8988T (cell line): ENCODE results near the gene TBX15.

Source experiments
- DNase-seq: peaks from one replicate; pipeline ENCODE4 v3.0.0; 2011

TBX15 gene

GRCh38 chr1:118878661-118879060, 109.5 kb downstream of the TBX15 start:
- no peak for DNase-seq

DNA sequence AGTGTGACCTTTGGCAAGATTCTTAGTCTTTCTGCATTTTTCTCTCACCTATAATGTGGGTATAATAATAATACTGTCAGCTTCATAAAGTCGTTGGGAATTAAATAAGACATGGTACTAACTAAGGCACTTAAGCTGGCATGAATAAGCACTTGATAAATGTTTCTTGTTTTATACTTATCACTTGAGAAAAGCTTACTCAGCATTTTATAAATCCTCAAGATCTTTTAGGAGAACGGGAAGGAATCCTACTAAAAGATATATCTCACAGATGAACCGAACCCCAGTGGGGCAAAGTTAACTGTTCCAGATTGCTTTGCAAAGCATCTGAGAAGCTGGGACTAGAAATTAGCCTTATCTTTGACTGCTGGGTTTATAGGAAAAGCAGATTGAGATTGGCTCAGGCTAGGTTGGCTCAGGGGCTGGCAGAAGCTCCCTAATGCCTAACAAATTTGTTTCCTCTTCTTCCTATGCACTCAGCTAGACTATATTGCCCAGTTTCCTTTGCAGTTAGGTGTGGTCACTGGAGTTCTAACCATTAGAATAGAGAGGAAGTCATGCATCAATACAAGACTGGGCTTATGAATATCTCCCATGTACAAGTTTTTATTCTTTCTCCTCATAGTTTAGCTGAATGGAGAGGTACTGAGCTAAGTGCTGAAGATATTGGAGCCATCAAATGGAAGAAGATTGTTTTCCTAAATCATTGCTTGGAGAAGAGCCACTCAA, 110.3 kb downstream of the TBX15 start:
- DNase-seq, result no peak

GRCh38 chr1:118871582-118872171, 116.5 kb downstream of the TBX15 start:
- no peak for DNase-seq

GRCh38 chr1:118868387-118868786, 119.8 kb downstream of the TBX15 start:
- DNase-seq, result no peak

- no peak for DNase-seq
Observed at GRCh38 chr1:118866330-118866729, 121.8 kb downstream of the TBX15 start.

DNA sequence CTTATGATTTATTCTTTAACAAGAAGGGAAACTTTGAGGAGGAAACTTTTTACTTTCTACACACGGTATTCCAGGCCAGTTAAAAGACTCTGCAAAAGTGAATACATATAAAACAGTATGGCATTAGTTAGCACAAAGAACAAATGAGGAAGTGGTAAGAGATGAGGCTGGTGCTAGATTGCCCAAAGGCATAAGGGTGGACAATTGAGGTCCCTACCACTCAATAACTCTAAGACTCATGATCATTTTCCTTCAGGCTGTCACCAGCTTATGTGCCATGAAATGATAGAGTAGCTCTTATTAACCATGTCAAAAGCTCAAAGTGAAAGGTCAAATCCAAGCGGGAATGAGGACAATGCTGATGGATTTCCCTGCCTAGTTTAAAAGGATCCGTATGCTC, 124.5 kb downstream of the TBX15 start:
- no peak for DNase-seq

DNA sequence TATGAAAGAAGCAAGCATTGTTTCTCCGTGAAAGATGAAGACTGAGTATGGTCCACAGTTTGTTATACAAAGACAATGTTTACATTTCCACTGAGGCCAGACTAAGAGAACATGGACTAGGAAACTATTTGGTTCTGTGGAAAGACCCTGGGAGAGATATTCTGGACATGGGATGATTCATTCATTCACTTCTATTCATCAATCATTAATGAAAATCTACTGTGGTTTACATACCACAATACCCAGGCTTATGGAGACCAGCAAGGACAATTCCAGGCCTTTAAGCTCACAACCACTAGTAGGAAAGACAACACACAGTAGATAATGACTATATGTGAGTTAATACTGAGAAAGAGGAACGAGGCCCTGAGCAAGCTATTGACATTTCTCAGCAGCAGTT, 125.4 kb downstream of the TBX15 start:
- DNase-seq, result no peak

GRCh38 chr1:118861216-118861615, 126.9 kb downstream of the TBX15 start:
- DNase-seq, result no peak

GRCh38 chr1:118859999-118860398, 128.1 kb downstream of the TBX15 start:
- DNase-seq, result no peak

DNA sequence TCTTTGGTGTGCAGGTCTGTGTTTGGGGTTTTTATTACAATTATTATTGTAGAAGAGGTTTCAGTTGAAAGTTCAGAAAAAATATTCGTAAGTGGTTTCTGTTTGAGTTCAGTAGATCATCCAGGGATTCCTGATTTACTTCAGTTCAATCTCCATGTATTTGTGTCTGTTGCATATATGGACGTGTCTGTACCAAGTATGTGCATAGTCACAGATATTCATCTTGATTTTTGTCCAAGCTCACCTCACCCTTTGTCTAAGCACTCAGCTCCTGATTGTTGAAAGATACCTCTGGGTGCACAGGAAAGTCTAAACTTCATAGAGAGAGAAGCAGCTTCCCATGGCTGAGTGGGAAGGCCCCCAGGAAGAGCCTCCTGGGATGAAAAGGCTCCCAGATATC, 141.7 kb downstream of the TBX15 start:
- DNase-seq, result no peak

DNA sequence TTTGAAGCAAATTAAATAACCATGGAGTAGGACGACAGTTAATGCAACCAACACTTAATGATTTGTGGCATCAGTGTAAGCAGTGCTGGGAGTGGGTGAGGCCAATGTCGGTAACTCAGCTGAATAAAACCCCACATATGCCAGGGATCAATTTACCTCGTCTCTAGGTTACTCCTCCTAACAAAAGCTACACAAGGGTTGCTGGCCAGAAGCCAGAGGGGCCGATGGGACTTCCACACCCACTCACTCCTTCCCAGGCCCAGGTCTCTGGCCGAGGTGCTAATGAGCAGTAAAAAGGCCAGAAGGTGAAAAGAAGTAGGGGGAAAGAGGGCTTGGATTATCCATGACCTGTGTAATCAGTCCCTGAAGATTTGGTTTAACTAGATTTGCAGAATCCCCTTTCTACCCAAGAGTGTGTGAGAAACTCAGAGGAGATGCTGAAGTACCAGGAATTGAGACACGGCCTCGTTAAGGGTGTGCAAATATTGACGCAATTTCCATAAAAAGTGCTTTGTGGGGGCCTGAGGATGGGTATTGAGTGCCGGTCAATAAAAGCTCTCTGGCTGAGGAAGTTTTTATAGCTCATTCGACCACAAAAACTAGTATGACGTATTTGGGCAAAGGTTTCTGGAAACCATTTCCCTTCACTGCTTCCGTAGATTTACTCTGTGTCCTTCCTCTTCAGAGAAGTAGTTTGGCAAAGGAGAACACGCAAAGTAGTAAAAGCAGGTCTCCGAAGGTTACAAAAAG, 145.5 kb downstream of the TBX15 start:
- DNase-seq, result no peak

DNA sequence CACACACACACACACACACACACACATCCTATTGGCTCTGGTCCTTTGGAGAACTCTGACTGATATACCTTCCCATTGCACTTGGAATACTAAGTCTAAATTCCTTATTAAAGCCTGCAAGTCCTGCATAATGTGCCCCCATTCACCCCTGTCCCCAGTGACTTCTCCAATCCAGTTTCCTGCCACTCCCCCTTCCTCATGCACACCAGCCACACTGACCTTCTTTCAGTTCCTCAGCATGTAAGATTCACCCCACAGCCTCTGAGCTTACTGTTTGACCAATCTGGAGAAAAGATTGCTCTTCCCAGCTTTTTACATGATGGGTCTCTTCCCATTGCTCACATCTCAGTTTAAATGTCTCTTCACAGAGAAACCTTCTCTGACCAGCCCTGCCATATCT, 146.6 kb downstream of the TBX15 start:
- no peak for DNase-seq
